HG03039 (cell line): ENCODE measurements around the gene TRMT1.

Experiments
- ATAC-seq: cut with Tn5 transposase; IDR thresholded peaks from one replicate; pipeline ENCODE4 v1.9.1; 2021; ENCODE audit warnings: mild to moderate bottlenecking, moderate library complexity; ENCODE audit not compliant: unreplicated experiment

TRMT1 gene

GRCh38 chr19:13074378-13074777, 42.2 kb downstream of the TRMT1 start:
- no peak for ATAC-seq

DNA sequence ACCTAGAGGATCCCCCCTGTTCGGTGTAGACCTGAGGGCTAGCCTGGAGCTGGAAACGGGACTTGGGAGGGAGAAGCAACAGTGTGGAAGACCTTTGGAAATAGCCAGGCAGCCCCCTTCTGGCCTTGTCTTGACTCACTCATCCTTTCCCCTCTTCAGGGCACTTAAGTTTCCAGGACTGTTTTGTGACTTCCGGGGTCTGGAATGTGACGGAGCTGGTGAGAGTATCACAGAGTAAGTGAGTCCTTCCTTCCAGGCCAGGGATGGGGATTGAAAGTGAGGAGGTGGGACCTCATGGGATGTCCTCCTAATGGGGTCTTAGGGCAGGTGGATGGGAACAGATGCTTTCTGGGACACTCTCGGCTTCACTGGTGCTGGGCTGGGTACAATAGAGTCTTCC, 43.3 kb downstream of the TRMT1 start:
- no peak for ATAC-seq

DNA sequence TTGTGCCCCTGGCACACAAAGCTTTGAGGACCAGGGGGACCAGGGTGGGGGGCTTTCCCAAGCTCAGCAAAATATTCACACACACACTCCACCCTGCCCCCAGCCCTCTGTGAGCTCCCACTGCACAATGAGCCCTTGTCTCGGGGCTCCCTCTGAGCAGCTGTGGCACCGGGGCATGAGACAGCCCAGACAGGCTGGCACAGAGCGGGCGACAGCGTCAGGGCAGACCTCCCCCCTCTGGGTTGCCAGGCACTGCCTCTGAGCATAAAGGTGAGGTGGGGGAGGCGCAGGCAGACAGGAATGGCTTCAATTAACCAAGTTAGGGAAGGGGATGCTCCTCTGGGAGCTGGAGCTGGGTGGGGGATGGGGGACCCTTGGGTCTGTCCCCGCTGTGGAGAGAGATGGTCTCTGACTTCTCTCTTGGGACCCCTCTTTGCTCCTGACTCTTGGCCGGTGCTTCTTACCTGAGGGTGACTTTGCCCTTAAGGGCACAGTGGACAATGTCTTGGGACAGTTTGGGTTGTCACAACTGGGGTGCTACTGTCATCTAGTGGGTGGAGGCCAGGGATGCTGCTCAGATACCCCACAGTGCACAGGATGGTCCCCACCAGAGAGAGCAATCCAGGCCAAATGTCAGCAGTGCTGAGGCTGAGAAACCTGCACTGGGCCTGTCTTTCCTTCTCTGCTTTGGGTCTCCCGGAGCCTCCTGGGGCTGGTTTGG, 44.2 kb downstream of the TRMT1 start:
- no peak for ATAC-seq

DNA sequence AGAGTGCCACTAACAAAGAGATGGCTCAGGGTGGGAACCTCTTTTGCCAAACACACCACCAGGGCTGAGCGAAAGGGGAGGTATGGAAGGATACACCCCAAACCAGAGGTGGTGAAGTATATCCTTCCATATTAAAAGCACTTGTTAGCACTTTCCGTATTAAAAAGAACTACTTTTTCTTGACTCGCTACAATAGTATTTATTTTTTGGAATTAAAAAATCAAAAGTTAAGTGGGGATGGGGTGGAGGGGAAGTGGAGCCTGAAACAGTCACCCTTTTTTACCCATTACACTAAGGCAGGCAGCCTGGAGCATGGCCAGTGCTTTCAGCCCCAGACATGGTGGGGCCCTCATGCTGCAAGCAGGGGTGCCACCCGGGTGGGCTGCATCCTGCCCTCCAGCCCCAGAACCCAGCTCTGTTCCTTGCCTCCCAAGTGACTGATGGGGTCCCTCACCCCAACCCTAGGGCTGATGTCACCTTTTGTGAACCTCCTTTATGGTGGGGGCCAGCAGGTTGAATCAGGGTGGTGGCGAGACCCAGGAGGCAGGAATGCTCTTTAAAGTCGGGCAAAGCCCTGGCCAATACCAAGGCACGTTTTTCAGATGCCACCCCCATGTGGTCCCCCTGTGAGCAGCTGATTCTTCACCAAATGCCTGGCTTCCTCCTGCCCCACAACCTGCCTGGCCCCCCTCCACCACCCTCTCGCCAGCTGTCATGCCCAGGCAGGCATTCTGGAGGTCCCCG, 44.9 kb downstream of the TRMT1 start:
- no peak for ATAC-seq

DNA sequence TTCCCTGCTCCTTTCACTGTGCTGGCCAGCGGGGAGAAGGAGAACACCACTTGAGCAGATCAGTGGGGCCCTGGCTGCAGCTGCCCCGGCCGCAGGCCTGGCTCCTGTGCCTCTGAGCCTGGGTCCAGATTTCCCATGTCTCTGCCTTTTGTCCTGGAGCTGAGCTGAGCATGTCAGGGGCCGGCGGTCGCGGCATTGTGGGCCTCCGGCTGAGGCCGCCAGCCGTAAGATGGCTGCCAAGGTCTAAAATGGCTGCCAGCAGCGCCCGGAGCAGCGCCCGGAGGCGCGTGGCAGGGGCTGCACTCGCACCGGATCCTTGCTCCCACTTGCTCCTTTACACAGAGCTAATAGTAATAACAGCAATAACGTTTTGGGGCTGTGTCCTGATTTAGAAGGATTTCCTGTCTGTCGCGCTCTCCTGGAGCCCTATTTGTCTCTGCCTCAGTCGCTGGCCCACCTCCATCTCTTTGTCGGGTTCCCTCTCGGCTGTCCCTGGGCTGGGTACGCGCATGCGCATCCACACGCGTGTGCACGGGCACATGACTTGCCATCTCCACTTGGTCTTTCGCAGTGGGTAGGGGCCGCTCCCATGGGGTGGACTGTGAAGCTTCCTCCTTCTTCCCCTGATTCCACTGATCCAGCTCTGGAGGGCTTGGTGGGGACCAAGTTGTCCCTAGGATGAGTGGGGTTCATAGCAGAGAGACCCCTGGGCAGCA, 46.0 kb downstream of the TRMT1 start:
- ATAC-seq = no peak

- ATAC-seq = no peak
These were observed 46.9 kb downstream of the TRMT1 start for GRCh38 chr19:13069415-13070359.

GRCh38 chr19:13068085-13068846, 48.3 kb downstream of the TRMT1 start:
- no peak for ATAC-seq

- no peak for ATAC-seq
These were observed 49.4 kb downstream of the TRMT1 start for GRCh38 chr19:13066933-13067807.

DNA sequence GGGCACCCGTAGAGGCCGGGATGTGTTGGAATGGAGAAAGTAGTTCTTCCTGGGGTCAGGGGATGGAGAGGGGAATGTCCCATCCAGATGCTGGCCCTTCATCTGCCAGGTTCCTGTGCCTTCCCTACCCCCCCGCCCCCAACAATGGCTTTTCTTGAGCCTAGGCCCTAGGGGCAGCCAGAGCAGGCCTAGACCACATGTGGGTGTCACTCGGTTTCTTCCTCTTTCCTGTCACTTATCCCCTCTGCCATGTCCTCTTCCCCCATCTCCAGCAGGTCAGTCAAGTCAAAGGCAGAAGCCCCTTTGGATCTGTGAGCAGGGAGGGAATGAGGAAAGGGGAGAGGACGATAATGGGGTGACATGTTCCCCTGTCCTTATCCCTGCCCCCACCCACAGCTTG, 50.3 kb downstream of the TRMT1 start:
- ATAC-seq = no peak

DNA sequence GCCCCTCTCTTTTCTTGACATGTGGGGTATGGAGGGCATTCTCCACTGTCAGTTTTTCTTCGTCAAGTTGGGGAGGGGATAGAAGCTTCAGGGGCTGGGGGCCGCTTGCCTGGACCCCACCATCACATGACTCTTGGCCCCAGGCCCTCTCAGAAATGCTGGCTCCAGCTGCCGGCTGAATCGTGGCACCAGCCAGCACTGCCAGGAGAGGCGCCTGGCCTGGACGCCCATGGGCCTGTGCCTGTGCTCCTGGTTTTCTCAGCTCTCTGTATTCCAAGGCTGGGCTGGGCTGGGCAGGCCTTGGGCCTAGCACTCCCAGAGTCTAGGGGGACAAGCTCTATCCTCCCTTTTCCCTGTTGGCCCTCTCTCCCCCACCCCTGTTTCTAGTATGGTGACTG, 52.4 kb downstream of the TRMT1 start:
- no peak for ATAC-seq

- no peak for ATAC-seq
These were observed 53.0 kb downstream of the TRMT1 start for GRCh38 chr19:13063461-13064091.

DNA sequence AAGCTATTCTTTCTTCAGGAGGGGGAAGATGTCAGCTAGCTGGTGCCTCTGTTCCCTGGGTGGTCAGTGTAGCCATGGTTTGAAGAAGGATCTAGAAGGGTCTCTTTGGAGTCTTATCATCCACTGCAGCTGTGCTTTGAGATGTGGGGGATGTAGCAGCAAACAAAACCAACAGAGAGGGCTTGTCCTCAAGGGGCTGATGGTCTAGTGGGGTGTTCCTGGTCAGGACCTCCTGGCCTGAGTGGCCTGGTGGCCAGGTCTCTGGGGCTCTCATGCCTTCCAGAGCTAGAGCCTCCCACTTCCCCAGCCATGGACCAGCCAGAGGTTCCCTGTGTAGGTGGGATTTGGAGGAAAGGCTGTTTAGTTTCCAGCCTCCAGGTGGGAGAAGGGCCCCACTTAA, 54.2 kb downstream of the TRMT1 start:
- no peak for ATAC-seq

DNA sequence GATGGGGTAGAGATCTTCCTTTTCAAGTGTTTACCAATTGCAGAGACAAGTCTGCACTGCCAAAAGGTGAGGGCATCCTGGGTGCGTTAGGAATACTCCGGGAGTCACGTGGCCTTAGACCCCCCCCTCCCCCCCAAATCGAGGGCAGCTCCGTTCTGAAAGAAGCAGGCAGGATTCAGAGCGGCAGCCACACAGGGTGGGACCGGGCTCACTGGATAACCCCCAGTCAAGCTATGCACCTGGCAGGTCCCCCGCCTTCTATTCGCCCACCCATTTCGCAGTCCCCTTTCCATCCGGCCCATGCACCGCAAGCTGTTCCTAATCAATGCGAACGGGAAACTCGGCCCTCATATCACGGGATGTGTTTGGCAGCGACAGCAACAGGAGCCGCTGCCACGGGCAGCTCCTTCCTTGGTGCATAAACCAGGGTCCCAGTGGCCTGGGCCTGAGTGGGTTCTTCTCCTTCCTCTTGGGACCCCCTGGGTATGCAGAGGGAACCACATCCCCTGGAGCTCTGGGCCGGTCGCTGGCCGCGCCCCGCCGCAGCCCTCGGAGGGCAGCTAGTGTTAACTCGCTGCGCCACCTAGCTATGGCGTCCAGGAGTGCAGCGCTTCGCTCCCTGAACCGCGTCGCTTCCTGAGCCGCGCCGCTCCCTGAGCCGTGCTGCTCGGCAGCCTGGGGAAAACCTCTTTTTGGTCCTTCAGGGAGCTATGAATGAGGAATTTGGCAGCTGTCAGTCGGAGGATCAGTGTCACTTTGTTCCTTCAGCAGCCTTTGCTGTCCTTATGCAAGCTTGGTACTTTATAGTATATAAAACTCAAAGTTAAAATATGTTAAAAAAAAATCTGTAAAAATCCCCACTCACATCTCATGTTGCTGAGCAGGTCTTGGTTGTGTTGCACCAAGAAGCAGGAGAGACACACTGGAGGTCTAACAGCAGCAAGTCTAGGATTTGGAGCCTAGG, 55.3 kb downstream of the TRMT1 start:
- ATAC-seq = no peak

GRCh38 chr19:13060233-13060963, 56.1 kb downstream of the TRMT1 start:
- ATAC-seq = no peak

DNA sequence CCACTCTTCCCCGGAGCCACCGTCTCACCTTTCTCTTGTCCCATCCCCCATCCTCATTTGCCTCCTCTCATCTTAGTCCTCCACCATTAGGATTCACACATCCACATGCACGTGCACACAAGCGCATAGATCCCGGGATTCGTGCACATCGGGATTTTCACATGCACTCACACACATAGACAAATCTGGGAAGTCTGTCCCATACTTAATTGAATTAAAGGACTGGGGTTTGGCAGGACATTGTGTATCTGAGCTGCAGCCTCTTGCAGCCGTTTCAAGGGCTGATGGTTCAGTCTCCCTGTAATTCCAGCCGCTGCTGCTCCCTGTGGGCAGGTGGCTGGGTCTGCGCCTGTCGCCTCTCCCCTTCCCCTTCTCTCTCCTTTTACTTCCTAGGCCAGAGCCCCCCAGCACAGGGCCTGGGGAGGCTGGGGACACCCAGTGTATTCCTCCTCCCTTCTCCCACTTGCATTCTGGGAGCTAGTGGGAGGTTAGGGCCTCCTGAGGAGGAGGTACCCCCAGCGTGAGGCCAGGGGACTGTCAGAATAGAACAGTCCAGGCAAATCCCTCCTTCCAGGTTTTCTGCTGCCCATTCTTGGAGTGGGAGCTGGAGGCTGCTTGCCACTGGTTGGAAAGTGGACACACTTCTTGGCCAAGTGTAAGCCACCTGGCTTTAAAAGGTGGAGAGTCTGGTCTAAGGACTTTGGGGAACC, 57.4 kb downstream of the TRMT1 start:
- no peak for ATAC-seq

DNA sequence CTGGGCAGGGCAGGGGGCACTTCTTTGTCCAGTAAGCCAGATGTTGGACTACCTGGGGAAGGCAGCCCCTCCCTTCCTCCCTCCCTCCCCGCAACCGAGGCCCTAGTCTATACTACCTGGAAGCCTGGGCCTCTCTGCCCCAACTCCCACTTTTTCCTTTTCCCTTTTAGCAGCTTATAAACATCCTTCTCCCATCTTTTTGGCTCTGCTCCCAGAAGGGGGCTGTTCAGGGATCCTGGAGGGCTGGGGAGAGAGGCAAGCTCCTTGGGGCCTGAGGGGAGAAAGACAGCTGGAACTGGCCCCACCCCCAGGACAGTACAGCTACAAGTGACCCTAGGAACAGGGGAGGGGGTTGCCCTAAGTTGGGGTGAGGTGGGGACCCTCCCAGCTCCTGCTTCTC, 58.8 kb downstream of the TRMT1 start:
- ATAC-seq = no peak
